Fibroblast of villous mesenchyme (primary cell): ENCODE results near the gene ADAMTS2. TPM values are rescaled to one million over a fixed set of nuclear protein-coding genes. Genes with fewer than 3 reads are reported as not detected.

Experiments used
- DNase-seq: peaks from one replicate; pipeline ENCODE4 v3.0.0-alpha.2; 2010; ENCODE audit warnings: low read depth
- H3K4me3 ChIP-seq: 2 replicates; pipeline ENCODE4 v1.5.1; 2011; ENCODE audit warnings: low read depth, mild to moderate bottlenecking, low read length
- CTCF ChIP-seq: IDR thresholded peaks from 2 replicates; pipeline ENCODE4 v1.5.1; 2012; ENCODE audit warnings: low read depth, mild to moderate bottlenecking, low read length; ENCODE audit not compliant: insufficient read depth
- total RNA-seq: library from RNA; depleted of rRNA; stranded (reverse); fragments of >200 nt; gene quantifications from 2 replicates; pipeline ENCODE4 v1.2.3, GENCODE V29; 2012

ADAMTS2 gene
- total RNA-seq, 1 donor, result 30.2 TPM

GRCh38 chr5:179309383-179309670, 35.9 kb downstream of the ADAMTS2 start:
- no peak overlapping the region for H3K4me3 ChIP-seq
- TF ChIP-seq CTCF, result no peak
- DNase-seq, result no peak

GRCh38 chr5:179308563-179309382, 36.5 kb downstream of the ADAMTS2 start:
- no peak for TF ChIP-seq CTCF
- DNase-seq, result no peak
- no peak overlapping the region for H3K4me3 ChIP-seq

GRCh38 chr5:179307931-179308471, 37.3 kb downstream of the ADAMTS2 start:
- H3K4me3 ChIP-seq, result no peak overlapping the region
- no peak for DNase-seq
- TF ChIP-seq CTCF, result no peak

- no peak for DNase-seq
- no peak for TF ChIP-seq CTCF
- H3K4me3 ChIP-seq, result no peak overlapping the region
These were observed 38.1 kb downstream of the ADAMTS2 start for GRCh38 chr5:179307013-179307800.

GRCh38 chr5:179306191-179307012, 38.9 kb downstream of the ADAMTS2 start:
- H3K4me3 ChIP-seq, result no peak overlapping the region
- TF ChIP-seq CTCF, result no peak
- DNase-seq, result no peak

GRCh38 chr5:179304871-179305270, 40.4 kb downstream of the ADAMTS2 start:
- TF ChIP-seq CTCF, result no peak

More at GRCh38 chr5:179304871-179305270, 40.4 kb downstream of the ADAMTS2 start:
- no peak overlapping the region for H3K4me3 ChIP-seq
- DNase-seq, result no peak
